Skeletal muscle satellite cell (primary cell): Measurements from ENCODE around the gene MDGA2.

Experiments
- H3K27me3 ChIP-seq: 2 replicates; pipeline ENCODE4 v1.7.0; 2013; ENCODE audit warnings: low read length; ENCODE audit not compliant: control insufficient read depth, insufficient read depth
- H3K36me3 ChIP-seq: 2 replicates; pipeline ENCODE4 v1.7.0; 2013; ENCODE audit warnings: mild to moderate bottlenecking, control low read depth, low read length; ENCODE audit not compliant: insufficient read depth
- H3K4me1 ChIP-seq: 2 replicates; pipeline ENCODE4 v1.7.0; 2013; ENCODE audit warnings: low read length; ENCODE audit not compliant: control insufficient read depth, insufficient read depth
- H3K4me2 ChIP-seq: 2 replicates; pipeline ENCODE4 v1.7.0; 2013; ENCODE audit warnings: mild to moderate bottlenecking, low read length
- H3K4me3 ChIP-seq: 2 replicates; pipeline ENCODE4 v1.7.0; 2013; ENCODE audit warnings: low read length
- H3K9ac ChIP-seq: 2 replicates; pipeline ENCODE4 v1.7.0; 2013; ENCODE audit warnings: mild to moderate bottlenecking, low read depth, low read length, moderate library complexity
- H3K9me3 ChIP-seq: replicated peaks from 2 replicates; pipeline ENCODE4 v1.7.0; 2013; ENCODE audit warnings: mild to moderate bottlenecking, control low read depth, low read length

The MDGA2 gene

GRCh38 chr14:47483449-47483848, 192.0 kb downstream of the MDGA2 start:
- Histone ChIP-seq H3K4me1 (no peaks in the 10 kb centered on the region), H3K9ac (no peak overlapping the region), H3K36me3 (no peaks in the 10 kb centered on the region), H3K27me3 (no peaks in the 10 kb centered on the region), H3K4me3 (no peak overlapping the region), H3K4me2 (no peak overlapping the region), H3K9me3 (peaks cover 3% of the 10 kb centered on the region)

- Histone ChIP-seq H3K27me3 (no peaks in the 10 kb centered on the region), H3K36me3 (no peaks in the 10 kb centered on the region), H3K4me2 (no peak overlapping the region), H3K9ac (no peak overlapping the region), H3K4me3 (no peak overlapping the region), H3K9me3 (no peaks in the 10 kb centered on the region), H3K4me1 (no peaks in the 10 kb centered on the region)
Observed at GRCh38 chr14:47471075-47471474, 204.3 kb downstream of the MDGA2 start.

GRCh38 chr14:47466916-47467315, 208.5 kb downstream of the MDGA2 start:
- Histone ChIP-seq H3K4me2 (no peak overlapping the region), H3K36me3 (no peaks in the 10 kb centered on the region)

GRCh38 chr14:47454025-47454424, 221.4 kb downstream of the MDGA2 start:
- Histone ChIP-seq H3K9me3 (peaks cover 4% of the 10 kb centered on the region), H3K4me2 (no peak overlapping the region), H3K27me3 (no peaks in the 10 kb centered on the region), H3K4me1 (no peaks in the 10 kb centered on the region), H3K9ac (no peak overlapping the region), H3K36me3 (no peaks in the 10 kb centered on the region), H3K4me3 (no peak overlapping the region)

More at GRCh38 chr14:47466916-47467315, 208.5 kb downstream of the MDGA2 start:
- H3K4me1 ChIP-seq, result no peaks in the 10 kb centered on the region
- peaks cover 4% of the 10 kb centered on the region for H3K9me3 ChIP-seq
- no peaks in the 10 kb centered on the region for H3K27me3 ChIP-seq
- H3K4me3 ChIP-seq, result no peak overlapping the region
- no peak overlapping the region for H3K9ac ChIP-seq

GRCh38 chr14:47447076-47447475, 228.3 kb downstream of the MDGA2 start:
- Histone ChIP-seq H3K4me3 (no peak overlapping the region), H3K4me1 (no peaks in the 10 kb centered on the region), H3K4me2 (no peak overlapping the region), H3K9ac (no peak overlapping the region), H3K27me3 (no peaks in the 10 kb centered on the region), H3K9me3 (peaks cover 6% of the 10 kb centered on the region), H3K36me3 (no peaks in the 10 kb centered on the region)

- Histone ChIP-seq H3K4me3 (no peak overlapping the region), H3K9ac (no peak overlapping the region), H3K4me2 (no peak overlapping the region), H3K9me3 (peaks cover 6% of the 10 kb centered on the region), H3K27me3 (no peaks in the 10 kb centered on the region), H3K4me1 (no peaks in the 10 kb centered on the region), H3K36me3 (no peaks in the 10 kb centered on the region)
Observed at GRCh38 chr14:47442211-47442610, 233.2 kb downstream of the MDGA2 start.

- H3K4me1 ChIP-seq, result no peaks in the 10 kb centered on the region
- no peaks in the 10 kb centered on the region for H3K36me3 ChIP-seq
- H3K9me3 ChIP-seq, result peaks cover 6% of the 10 kb centered on the region
- H3K4me2 ChIP-seq, result no peak overlapping the region
- no peak overlapping the region for H3K9ac ChIP-seq
- H3K4me3 ChIP-seq, result no peak overlapping the region
- no peaks in the 10 kb centered on the region for H3K27me3 ChIP-seq
Observed at GRCh38 chr14:47439953-47440352, 235.5 kb downstream of the MDGA2 start.

- no peaks in the 10 kb centered on the region for H3K4me1 ChIP-seq
- no peak overlapping the region for H3K4me3 ChIP-seq
- H3K4me2 ChIP-seq, result no peak overlapping the region
- no peaks in the 10 kb centered on the region for H3K27me3 ChIP-seq
- no peak overlapping the region for H3K9ac ChIP-seq
- peaks cover 2% of the 10 kb centered on the region for H3K9me3 ChIP-seq
- H3K36me3 ChIP-seq, result no peaks in the 10 kb centered on the region
Observed at GRCh38 chr14:47438650-47439140, 236.7 kb downstream of the MDGA2 start.

GRCh38 chr14:47435331-47435965, 240.0 kb downstream of the MDGA2 start:
- Histone ChIP-seq H3K4me3 (no peak overlapping the region), H3K4me2 (no peak overlapping the region), H3K9ac (no peak overlapping the region), H3K9me3 (no peaks in the 10 kb centered on the region), H3K36me3 (no peaks in the 10 kb centered on the region), H3K4me1 (no peaks in the 10 kb centered on the region), H3K27me3 (no peaks in the 10 kb centered on the region)

- Histone ChIP-seq H3K4me3 (no peak overlapping the region), H3K27me3 (no peaks in the 10 kb centered on the region), H3K9ac (no peak overlapping the region), H3K36me3 (no peaks in the 10 kb centered on the region), H3K4me1 (no peaks in the 10 kb centered on the region), H3K4me2 (no peak overlapping the region), H3K9me3 (no peaks in the 10 kb centered on the region)
Observed at GRCh38 chr14:47427629-47428028, 247.8 kb downstream of the MDGA2 start.

- no peak overlapping the region for H3K4me2 ChIP-seq
- H3K4me1 ChIP-seq, result no peaks in the 10 kb centered on the region
- no peak overlapping the region for H3K4me3 ChIP-seq
- no peaks in the 10 kb centered on the region for H3K27me3 ChIP-seq
- no peaks in the 10 kb centered on the region for H3K9me3 ChIP-seq
- H3K36me3 ChIP-seq, result no peaks in the 10 kb centered on the region
- no peak overlapping the region for H3K9ac ChIP-seq
Observed at GRCh38 chr14:47425302-47425701, 250.1 kb downstream of the MDGA2 start.

- no peaks in the 10 kb centered on the region for H3K27me3 ChIP-seq
- no peak overlapping the region for H3K4me3 ChIP-seq
- peaks cover 2% of the 10 kb centered on the region for H3K9me3 ChIP-seq
- no peak overlapping the region for H3K4me2 ChIP-seq
- H3K4me1 ChIP-seq, result no peaks in the 10 kb centered on the region
- no peaks in the 10 kb centered on the region for H3K36me3 ChIP-seq
- H3K9ac ChIP-seq, result no peak overlapping the region
Observed at GRCh38 chr14:47422191-47422590, 253.2 kb downstream of the MDGA2 start.
